AG04449 (cell line): ENCODE measurements around the gene NNAT.
"Not testable (repeated sequence)": the region's sequence is repeated elsewhere in the genome, so short reads cannot be mapped to it uniquely, and the experiment has no call there.

Experiments used
- CTCF ChIA-PET: fragments of 350-600 bp; formaldehyde crosslinking; extraction: SDS; loops from one replicate; lab custom pipeline; 2021; ENCODE audit warnings: antibody characterized with exemption; lab: Yijun Ruan, JAX
- POLR2A ChIA-PET: fragments of 400-600, 350-600 bp; formaldehyde crosslinking; extraction: SDS; loops from one replicate; lab custom pipeline; 2020; ENCODE audit warnings: antibody characterized with exemption, inconsistent platforms; lab: Yijun Ruan, JAX
- DNase-seq: peaks from one replicate; pipeline ENCODE4 v3.0.0-alpha.2; 2010; ENCODE audit warnings: low read depth, low spot score
- H3K4me3 ChIP-seq: 2 replicates; pipeline ENCODE4 v1.5.1; 2011; ENCODE audit warnings: low read depth, mild to moderate bottlenecking, control low read depth, low read length
- CTCF ChIP-seq: IDR thresholded peaks from one replicate; pipeline ENCODE4 v1.5.1; 2011; ENCODE audit warnings: mild to moderate bottlenecking, moderate library complexity, low read length, control low read depth, inconsistent platforms; ENCODE audit not compliant: insufficient read depth; ENCODE audit errors: missing control alignments

Gene NNAT

GRCh38 chr20:37521061-37521771 is at the start of gene NNAT:
TSS of gene NNAT (plus strand) at chr20:37521250. CDS start at chr20:37521332, 82 bp downstream.
- ChIA-PET POLR2A (no interaction called here), CTCF (interaction anchor here (0.8 to 1.0 kb wide), 2 partner anchors 238 to 324 kb away, joined by 3 read pairs; no protein-coding TSS in a partner anchor)
- H3K4me3 ChIP-seq = peak within 1 kb of the TSS; percentile 52
- DNase-seq = no peak
- TF ChIP-seq CTCF = no peak

- H3K4me3 ChIP-seq = no peak overlapping the region
- ChIA-PET POLR2A (no interaction called here), CTCF (no interaction called here)
- TF ChIP-seq CTCF = no peak
- no peak for DNase-seq
Measured at GRCh38 chr20:37471741-37472235, 49.3 kb upstream of the NNAT start.

GRCh38 chr20:37472435-37472834 is 48.6 kb upstream of the NNAT start:
- POLR2A ChIA-PET, H3K4me3 ChIP-seq, DNase-seq, CTCF ChIA-PET: not testable (repeated sequence)

- H3K4me3 ChIP-seq = no peak overlapping the region
- POLR2A ChIA-PET = no interaction called here
- no peak for DNase-seq
- TF ChIP-seq CTCF = no peak
- CTCF ChIA-PET = no interaction called here
Measured at GRCh38 chr20:37473249-37474000, 47.6 kb upstream of the NNAT start.

- no peak for DNase-seq
- no peak overlapping the region for H3K4me3 ChIP-seq
- CTCF ChIA-PET = no interaction called here
- POLR2A ChIA-PET = no interaction called here
- no peak for TF ChIP-seq CTCF
Measured at GRCh38 chr20:37474386-37474785, 46.7 kb upstream of the NNAT start.

- DNase-seq = no peak
- H3K4me3 ChIP-seq = no peak overlapping the region
- POLR2A ChIA-PET = no interaction called here
- CTCF ChIA-PET = no interaction called here
- TF ChIP-seq CTCF = no peak
Measured at GRCh38 chr20:37475252-37475651, 45.8 kb upstream of the NNAT start.
